Measurements from ENCODE around the gene ZDHHC4.
"Not testable (repeated sequence)": the region's sequence is repeated elsewhere in the genome, so short reads cannot be mapped to it uniquely, and the experiment has no call there.

ZDHHC4 gene

GRCh38 chr7:6563936-6564770 is 13.1 kb upstream of the ZDHHC4 start:
- DNase-seq = no peak

GRCh38 chr7:6565655-6566054 is 11.6 kb upstream of the ZDHHC4 start:
- no peak for DNase-seq

- DNase-seq = no peak
Measured at GRCh38 chr7:6567886-6568285, 9.4 kb upstream of the ZDHHC4 start.

GRCh38 chr7:6571160-6571779 is 6.0 kb upstream of the ZDHHC4 start:
- no peak for DNase-seq

GRCh38 chr7:6575281-6576023 is 1.8 kb upstream of the ZDHHC4 start:
- DNase-seq = no peak

GRCh38 chr7:6576024-6576866 is 1.0 kb upstream of the ZDHHC4 start:
- no peak for DNase-seq

GRCh38 chr7:6576867-6577368 is 336 bp upstream of the ZDHHC4 start:
- DNase-seq = not testable (repeated sequence)

- DNase-seq = no peak
Measured at GRCh38 chr7:6578114-6579084, 1.1 kb downstream of the ZDHHC4 start.

- DNase-seq = no peak
Measured at GRCh38 chr7:6579446-6579845, 2.2 kb downstream of the ZDHHC4 start.

- not testable (repeated sequence) for DNase-seq
Measured at GRCh38 chr7:6585746-6586432, 8.6 kb downstream of the ZDHHC4 start.

- DNase-seq = no peak
Measured at GRCh38 chr7:6588566-6588965, 11.3 kb downstream of the ZDHHC4 start.

- no peak for DNase-seq
Measured at GRCh38 chr7:6589151-6589828, 12.0 kb downstream of the ZDHHC4 start.

GRCh38 chr7:6589829-6590644 is 12.8 kb downstream of the ZDHHC4 start, which contains the start of gene INTS15:
Gene INTS15 (plus strand): TSS chr7:6590021. CDS start chr7:6590284, 263 bp downstream.
- DNase-seq = peak; percentile 78

GRCh38 chr7:6590645-6591110 is 13.4 kb downstream of the ZDHHC4 start:
- DNase-seq = no peak

- no peak for DNase-seq
Measured at GRCh38 chr7:6600093-6600492, 22.8 kb downstream of the ZDHHC4 start.

- DNase-seq = no peak
Measured at GRCh38 chr7:6604458-6604857, 27.2 kb downstream of the ZDHHC4 start.

- no peak for DNase-seq
Measured at GRCh38 chr7:6606866-6607583, 29.8 kb downstream of the ZDHHC4 start.

- no peak for DNase-seq
Measured at GRCh38 chr7:6607651-6608051, 30.4 kb downstream of the ZDHHC4 start.

Data from stimulated activated CD4-positive, alpha-beta T cell treated with anti-CD3 and anti-CD28 coated beads, Interleukin-12 subunit alpha, Interleukin-12 subunit beta, amount 100 ng/mL, for 4 hours (primary cell).